GM12874 (cell line): ENCODE data around the gene AHDC1.

Experiments used
- CTCF ChIP-seq: IDR thresholded peaks from 2 replicates; pipeline ENCODE4 v1.5.1; 2011; ENCODE audit warnings: low read depth, mild to moderate bottlenecking, control low read depth, low read length, moderate library complexity; ENCODE audit not compliant: insufficient read depth

The AHDC1 gene

GRCh38 chr1:27596261-27596660 lies 7.7 kb downstream of the AHDC1 start:
- TF ChIP-seq CTCF = no peak

GRCh38 chr1:27595597-27595996 lies 8.3 kb downstream of the AHDC1 start:
- no peak for TF ChIP-seq CTCF

- TF ChIP-seq CTCF = no peak
Observed at GRCh38 chr1:27594564-27595510, 9.1 kb downstream of the AHDC1 start.

- no peak for TF ChIP-seq CTCF
Observed at GRCh38 chr1:27593678-27594563, 10.0 kb downstream of the AHDC1 start.

- TF ChIP-seq CTCF = no peak
Observed at GRCh38 chr1:27592931-27593677, 10.8 kb downstream of the AHDC1 start.

GRCh38 chr1:27592232-27592930 lies 11.6 kb downstream of the AHDC1 start:
- no peak for TF ChIP-seq CTCF
